ENCODE data around the gene PPIB.

The PPIB gene

DNA sequence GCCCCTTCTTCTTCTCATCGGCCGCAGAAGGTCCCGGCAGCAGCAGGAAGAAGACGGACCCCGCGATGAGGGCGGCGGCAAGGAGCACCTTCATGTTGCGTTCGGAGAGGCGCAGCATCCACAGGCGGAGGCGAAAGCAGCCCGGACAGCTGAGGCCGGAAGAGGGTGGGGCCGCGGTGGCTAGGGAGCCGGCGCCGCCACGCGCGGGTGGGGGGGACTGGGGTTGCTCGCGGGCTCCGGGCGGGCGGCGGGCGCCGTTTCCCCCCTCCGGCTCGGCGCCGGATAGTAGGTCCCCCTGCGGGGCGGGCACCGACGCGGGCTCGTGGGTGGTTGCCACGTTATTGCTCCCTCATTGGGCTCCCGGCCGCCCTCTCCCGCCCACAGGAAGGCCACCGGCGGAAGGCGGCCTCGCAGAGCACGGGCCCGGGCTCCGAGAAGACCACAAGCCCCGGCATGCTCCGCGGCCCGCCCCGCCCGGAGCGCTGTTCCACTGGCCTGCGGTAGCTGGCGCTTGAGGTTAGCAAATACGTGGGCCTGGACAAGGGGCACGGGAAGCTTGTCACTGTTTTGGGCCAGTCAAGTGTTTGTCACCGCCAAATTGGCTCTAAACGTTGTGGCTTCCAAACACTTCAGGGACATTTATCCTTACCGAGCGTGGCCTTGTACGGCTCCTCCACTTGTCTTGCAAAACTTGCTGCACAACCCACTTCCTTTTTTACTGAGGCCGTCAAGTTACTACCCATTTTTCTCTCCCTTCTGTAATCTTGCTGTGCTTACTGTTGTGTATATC is at the start of gene PPIB:
Gene PPIB (minus strand): TSS at position 154 of the 790 bp plus-strand sequence. CDS start 36 bp downstream, at position 118.
- in situ Hi-C loops (cut with MboI; ENCODE audit: low sequenced_read_pairs): no loop called here

DNA sequence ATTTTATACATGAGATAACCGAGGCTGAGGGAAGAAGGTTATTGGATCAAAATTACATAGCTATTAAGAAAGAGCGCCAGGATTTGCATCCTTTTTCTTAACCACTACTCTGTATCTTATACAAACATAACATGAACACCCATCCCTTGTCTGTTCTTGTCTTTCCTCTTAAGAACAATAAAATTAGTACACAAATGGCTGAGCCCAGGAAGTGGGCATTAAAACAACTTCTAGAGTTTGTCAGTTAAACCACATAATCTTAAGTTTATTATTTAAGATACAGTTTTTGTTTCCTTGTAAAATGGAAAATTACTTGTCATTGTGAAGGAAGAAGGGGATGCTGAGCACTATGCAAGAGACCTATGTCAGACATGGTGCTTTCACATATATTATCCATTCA is 48.9 kb upstream of the PPIB start:
- in situ Hi-C loops (cut with MboI; ENCODE audit: low sequenced_read_pairs): no loop called here

DNA sequence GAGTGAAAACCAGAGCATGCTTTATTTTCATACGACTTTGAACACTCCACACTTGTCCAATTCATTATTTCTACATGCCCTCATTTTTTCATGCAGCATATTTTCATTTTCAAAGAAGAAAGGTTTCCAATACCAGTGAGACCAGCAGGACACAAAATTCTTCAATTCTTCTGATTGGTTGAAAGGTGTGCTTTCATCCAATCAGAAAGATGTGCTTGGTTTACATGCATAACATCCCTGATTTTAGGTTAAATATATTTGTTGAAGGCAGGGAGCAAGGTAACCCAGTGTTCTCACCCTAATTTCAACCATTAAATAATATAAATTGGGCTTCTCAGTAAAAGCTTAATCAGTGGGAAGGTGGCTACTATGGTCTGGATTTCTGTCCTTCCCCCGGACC is 47.5 kb upstream of the PPIB start:
- in situ Hi-C loops (cut with MboI; ENCODE audit: low sequenced_read_pairs): no loop called here

DNA sequence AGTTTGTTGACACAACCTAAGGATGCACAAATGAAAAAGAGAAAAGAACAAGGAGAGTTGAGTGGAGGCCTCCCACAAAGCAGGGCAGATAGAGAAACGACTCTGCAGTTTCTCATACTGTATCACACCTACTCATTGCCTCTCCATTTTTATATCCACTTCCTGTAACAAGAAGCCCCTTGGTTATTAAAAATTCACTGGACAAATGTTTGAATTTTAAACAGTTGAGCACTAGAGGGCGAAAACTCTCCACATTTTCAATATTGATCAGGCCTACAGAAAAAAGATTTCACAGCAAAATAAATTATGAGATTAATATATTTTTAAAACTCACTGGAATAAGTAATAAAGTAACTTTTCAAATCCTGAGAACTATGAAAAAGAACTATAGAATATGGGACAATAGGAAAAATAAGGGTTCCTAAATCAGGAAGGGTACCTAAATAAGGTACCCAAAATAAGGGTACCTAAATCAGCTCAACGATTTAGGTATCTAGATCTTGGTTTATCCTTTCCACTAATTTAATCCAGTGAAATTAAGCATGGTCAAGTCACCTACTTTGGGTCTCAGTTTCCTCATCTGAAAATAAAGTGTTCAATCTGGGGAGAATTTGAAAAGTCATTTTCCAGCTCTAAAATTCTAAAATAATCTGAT is 47.0 kb upstream of the PPIB start:
- in situ Hi-C loops (cut with MboI; ENCODE audit: low sequenced_read_pairs): no loop called here

DNA sequence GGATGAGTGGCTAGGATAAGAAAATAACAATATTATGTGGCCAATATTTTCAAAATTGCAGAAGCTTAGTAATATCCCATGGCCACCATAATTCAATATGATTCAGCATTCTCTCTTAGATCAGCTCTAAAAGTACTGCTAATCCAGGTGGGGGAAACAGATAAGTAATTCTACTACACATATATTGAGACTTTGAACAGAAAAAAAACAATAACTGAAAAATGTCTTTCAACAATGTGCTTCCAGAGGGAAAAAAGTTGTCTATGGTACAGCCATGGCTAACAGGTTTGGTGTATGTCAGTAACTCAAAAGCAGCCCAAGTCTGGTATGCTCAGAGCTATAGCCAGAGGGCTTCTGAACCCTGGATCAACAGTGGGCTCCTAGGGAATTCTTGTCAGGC is 42.4 kb upstream of the PPIB start:
- in situ Hi-C loops (cut with MboI; ENCODE audit: low sequenced_read_pairs): no loop called here

DNA sequence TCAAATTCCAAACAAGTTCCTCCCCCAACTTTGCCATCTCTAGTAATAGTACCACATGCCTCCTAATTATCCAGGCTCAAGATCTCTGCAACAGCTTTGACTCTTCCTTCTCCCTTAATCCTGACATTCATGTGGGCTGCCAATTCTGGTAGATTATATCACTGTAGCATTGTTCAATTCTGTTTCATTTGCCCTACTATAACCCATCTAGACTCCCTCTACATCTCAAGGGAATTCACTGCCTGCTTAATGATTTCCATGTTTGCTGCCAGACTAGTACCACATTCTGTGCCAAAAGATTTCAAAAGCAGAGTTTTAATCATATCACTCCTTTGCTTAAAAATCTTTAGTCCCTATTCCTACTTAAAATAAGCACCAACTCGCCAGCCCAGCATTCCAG is 34.6 kb upstream of the PPIB start:
- in situ Hi-C loops (cut with MboI; ENCODE audit: low sequenced_read_pairs): no loop called here

DNA sequence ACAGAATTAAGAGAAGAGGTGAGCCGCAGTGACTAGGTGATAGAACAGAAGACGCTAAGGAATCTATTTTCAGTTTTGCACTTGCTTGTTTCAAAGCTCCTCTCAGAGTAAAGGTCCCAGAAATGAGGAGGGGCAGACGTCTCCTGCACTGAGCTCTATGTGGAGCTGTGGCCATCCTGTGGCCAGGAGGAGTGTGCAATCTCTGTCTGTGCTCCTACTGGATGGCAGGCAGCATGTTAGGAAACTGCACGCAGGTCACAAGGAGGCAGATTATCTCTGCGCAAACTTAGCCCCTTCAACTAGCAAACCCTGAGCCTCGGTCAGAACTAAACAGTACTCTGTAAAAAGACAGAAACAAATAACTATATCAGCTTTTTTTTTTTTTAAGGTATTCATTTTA is 31.1 kb upstream of the PPIB start:
- in situ Hi-C loops (cut with MboI; ENCODE audit: low sequenced_read_pairs): no loop called here

DNA sequence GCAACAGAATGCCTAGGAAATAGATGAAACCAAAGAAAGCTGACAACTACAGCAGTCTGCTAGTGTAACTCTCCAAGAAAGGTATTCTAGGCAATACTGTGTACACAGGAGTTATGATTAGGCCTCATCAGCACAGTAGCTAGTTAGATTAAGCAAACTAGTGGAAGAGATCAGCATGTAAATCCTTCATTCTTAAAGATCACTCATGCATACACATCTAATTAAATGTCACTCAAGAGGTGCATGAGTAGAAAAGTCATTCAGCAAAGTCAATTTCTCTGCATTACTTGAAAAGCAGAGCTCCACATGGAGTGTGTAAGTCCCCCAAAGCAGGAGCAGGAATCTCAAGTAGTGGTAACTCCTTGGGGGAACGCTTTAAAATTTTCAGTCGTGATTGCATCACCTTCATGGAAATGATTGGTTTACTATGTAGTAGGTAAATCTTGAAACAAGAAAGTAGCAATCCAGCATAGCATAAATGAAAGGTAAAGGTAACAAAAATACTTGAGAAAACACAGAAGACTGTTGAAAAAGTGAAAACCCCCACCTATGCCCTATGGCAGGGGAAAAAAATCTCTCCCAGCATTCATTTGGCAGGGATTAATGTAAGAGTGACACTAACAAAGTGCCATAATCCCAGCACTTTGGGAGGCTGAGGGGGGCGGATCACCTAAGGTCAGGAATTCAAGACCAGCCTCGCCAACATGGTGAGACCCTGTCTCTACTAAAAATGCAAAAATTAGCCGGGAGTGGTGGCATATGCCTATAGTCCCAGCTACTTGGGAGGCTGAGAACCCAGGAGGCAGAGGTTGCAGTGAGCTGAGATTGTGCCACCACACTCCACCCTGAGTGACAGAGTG is 29.4 kb upstream of the PPIB start:
- in situ Hi-C loops (cut with MboI; ENCODE audit: low sequenced_read_pairs): no loop called here

DNA sequence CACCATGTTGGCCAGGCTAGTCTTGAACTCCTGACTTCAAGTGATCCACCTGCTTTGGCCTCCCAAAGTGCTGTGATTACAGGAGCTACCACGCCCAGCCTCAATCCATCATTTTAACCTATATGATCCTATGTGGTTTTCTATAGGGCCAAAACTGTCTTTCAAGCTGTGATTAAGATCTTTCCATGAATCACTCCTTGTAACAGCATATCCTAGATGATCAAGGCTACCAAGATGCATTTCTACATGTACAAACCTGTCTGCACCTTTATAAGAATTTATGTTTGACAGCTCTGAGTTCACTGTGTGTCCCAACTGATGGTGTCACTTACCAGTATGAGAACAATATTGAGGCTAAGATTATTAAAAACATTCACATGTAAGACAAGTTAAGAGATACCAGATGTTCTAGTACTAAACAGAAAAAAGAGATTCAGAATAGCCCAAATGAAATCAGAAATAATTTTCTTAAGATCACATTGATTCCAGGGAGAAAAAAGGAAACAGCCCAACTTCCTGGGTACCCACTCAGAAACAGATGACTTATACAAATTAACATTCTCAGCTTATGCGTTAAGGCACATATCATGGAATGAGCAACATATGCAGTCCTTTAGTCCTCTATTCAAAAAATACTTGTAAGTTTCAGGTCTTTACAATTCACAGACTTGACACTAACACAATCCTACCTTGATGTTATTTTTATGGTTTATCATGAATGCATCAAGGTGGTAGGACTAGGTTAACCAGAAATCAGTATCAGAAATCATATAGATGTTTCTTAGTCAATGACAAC is 24.8 kb upstream of the PPIB start:
- in situ Hi-C loops (cut with MboI; ENCODE audit: low sequenced_read_pairs): no loop called here

DNA sequence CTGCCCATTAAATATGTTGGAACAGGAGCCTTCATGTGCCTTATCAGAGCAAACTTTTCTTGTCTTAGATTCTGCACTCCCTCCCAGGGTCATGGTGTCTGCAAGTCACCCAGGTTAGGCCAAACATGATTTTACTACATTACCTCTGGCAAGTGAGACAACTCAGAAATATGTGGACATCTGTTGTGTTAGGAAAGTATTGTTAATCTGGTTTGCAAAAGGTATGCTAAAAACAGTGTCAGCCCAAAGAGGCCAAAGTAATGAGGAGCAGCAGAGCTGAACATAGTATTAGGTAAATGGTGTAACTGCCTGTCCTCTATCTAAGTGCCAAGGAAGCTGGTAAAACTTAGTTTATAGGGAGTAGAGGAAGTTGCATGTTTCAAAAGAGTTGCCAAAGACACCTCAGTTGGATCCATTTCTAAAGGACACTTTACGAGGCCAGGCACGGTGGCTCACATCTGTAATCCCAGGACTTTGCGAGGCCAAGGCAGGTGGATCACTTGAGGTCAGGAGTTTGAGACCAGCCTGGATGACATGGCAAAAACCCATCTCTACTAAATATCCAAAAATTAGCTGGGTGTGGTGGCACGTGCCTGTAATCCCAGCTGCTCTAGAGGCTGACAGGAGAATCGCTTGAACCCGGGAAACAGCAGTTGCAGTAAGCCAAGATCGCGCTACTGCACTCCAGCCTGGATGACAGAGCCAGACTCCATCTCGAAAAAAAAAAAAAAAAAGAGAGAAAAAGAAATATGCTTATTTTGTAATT is 22.5 kb upstream of the PPIB start:
- in situ Hi-C loops (cut with MboI; ENCODE audit: low sequenced_read_pairs): no loop called here

DNA sequence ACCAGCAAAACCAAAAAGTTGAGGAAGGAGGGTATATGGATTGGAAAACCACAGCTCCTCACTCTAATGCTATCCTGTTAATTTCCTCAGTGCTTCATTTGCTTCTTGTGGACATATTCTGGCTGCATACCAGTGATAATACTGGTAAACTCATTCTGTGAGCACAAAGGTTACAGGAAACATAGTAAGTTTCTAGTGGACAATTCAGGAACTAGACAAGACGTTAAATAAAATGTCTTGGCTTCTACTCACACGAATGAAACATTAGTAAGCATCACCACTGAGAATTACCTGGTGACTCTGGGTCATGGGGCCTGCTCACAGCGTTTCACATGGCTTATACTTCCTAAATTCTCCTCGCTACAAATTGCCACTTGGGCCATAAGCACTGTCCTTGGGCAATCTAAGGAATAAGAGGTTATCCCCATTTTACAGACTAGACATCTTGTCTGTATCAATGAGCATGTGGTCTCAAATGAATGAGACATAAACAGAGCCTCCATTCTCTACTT is 20.1 kb upstream of the PPIB start:
- in situ Hi-C loops (cut with MboI; ENCODE audit: low sequenced_read_pairs): no loop called here

DNA sequence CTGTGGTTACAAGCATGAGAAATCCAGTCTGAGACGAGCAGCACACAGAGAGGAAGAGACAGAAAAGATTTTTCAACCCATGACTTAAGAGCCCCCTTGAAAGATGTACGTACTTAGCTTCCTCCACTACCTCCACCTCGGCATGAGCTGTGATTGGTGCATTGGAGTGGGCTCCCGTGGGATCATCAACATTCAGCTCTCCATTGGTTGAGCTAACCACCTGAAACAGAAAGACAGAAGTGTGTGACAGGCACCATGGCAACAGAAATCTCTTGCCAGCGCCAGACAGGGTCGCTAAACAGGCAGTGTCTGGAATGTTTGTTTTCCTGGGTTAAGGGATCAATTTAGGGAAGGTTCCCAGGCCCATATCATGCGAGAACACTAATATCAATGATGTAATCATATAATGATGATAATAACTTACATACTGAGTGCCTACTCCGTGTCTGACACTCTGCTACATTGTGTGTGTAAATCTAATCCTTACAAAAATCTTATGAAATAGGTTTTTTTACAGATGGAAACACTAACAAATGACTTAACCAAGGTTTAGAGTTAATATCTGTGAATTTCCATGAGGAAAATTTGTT is 17.5 kb upstream of the PPIB start:
- in situ Hi-C loops (cut with MboI; ENCODE audit: low sequenced_read_pairs): no loop called here

DNA sequence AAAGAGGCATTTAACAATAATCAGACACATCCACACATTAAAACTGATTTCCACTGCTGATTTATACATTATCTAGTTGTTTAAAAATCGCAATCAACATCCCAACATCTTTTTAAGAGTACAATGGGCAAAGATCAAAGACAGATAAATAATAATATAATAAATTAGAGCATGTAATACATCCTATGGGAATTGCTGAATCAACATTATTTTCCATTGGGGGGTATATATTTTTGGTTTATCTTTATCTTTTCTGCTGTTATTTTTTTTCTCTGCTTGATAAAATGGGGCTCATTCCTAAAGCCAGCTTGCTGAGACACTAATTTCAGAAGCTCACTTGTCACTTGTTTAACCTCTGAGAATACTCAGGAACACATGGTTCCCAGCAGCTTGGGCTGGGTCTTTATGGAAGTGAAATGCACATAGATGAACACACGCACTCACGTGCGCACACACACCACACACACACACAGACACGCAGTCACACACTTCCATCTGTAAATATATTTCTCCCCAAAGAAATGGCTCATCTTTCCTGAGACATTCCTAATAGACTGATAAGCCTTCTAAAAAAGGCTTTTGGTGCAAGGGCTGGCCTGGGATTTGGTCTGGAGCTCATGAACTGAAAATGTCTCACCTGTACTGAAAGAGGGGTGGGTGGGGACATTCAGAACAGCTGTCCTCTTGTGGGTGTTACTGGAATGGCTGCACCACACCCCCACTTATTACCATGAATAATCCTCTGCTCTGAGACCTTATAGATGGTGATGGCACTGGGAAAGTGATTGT is 3.5 kb upstream of the PPIB start:
- in situ Hi-C loops (cut with MboI; ENCODE audit: low sequenced_read_pairs): no loop called here

DNA sequence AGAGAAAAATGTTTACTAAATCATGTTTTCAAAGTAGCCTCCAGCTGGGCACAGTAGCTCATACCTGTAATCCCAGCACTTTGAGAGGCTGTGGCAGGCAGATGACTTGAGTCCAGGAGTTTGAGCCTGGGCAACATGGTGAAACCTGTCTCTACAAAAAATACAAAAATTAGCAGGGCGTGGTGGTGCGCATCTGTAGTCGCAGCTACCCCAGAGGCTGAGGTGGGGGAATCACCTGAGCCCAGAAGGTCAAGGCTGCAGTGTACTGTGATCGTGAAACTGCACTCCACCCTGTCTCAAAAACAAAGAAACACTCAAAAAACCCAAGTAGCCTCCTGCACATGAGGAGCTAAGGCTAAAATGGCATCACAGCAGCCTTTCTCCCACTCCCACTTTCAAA is 1.6 kb upstream of the PPIB start:
- in situ Hi-C loops (cut with MboI; ENCODE audit: low sequenced_read_pairs): no loop called here

DNA sequence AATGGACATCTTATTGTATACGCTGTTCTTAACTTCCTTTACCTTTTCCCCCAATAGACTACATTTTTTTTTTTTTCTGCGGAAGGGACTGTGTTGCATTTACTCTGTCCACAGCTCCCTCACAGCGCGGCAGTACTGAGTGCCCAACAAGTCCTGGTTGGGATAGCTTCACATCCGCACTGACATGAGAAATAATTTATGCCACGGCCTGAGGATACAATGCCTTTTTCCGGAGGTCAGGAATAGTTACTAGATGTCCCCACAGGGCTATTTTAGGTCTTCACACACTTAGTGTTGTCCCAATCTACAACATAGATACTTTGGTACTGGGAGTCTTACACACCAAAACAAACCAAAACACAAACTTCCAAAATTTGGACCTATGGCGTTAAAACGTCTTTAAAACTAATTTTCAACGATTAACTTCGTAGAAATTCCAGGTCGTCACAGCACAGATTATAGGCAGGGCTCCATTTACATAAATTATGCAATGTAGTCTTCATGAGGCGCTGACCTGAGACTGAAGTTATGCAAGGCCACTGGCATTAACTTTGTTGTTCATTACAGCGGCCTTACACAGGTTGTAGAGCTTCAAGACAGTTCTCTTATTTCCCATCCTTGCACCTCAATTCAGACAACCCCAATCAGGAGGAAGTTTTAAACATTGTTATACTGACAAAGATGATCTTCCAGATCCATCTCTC is 989 bp upstream of the PPIB start:
- in situ Hi-C loops (cut with MboI; ENCODE audit: low sequenced_read_pairs): no loop called here

DNA sequence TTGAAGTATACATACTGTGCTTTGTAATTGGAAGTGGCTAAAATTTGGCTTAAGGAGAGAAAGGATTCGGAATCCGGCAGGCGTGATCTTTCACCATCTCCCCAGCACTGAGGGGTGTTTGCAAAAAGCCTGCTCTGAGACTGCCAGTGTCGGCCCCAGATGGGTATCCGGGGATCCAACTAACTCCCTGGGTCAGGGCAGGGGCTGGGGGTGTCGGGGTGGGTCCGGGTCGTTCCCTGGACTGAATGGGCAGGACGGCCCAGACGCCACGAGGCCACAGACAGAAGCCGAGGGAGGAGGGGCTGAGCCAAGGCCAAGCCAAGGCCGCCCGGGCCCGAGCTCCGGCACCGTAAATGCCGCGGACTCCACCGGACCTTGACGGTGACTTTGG is 349 bp downstream of the PPIB start:
- in situ Hi-C loops (cut with MboI; ENCODE audit: low sequenced_read_pairs): no loop called here

DNA sequence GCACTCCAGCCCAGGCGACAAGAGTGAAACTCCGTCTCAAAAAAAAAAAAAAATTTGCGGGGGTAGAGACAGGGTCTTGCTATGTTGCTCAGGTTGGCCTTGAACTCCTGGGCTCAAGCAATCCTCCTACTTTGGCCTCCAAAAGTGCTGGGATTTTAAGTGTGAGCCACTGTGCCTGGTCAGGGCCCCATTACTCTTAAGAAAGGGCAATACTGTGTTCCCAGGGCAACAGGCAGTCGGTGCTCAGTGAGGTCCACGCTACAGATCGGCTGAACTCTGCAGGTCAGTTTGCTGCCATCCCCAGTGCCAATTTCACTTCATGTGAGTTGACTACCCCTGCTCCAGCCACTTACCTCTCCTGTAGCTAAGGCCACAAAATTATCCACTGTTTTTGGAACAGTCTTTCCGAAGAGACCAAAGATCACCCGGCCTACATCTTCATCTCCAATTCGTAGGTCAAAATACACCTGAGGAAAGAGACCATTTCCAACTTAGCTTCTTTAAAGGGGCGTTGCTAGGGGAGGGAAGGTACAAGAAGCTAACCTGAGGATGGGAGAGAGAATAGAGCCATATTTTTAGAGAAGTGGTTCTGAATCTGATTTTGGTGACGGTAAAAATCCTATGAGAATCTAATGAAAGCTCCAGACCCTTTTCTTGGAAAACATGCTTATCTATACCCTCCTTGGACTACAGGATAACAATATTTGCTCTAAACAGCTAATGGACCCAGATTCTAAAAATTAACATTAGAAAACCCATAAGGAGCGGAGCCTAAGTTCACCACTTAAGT is 939 bp downstream of the PPIB start:
- in situ Hi-C loops (cut with MboI; ENCODE audit: low sequenced_read_pairs): no loop called here
